Suppressor macrophage (primary cell): Measurements from ENCODE around the gene AGO4.
"Not testable (repeated sequence)": the region's sequence is repeated elsewhere in the genome, so short reads cannot be mapped to it uniquely, and the experiment has no call there.

Experiments used
- DNase-seq, 4 experiments: peaks; one replicate each; pipeline ENCODE4 v3.0.0-alpha.2; 2020 to 2022
- total RNA-seq, 17 experiments: gene quantifications; one replicate each; lab custom pipeline; 2026; ENCODE audit warnings: mixed read lengths in 6 of 17, inconsistent platforms in 3 of 17; lab: John Stamatoyannopoulos, UW

The AGO4 gene
- total RNA-seq: 29.0 to 119 (median 71.8) reads per million in 17 experiments

DNA sequence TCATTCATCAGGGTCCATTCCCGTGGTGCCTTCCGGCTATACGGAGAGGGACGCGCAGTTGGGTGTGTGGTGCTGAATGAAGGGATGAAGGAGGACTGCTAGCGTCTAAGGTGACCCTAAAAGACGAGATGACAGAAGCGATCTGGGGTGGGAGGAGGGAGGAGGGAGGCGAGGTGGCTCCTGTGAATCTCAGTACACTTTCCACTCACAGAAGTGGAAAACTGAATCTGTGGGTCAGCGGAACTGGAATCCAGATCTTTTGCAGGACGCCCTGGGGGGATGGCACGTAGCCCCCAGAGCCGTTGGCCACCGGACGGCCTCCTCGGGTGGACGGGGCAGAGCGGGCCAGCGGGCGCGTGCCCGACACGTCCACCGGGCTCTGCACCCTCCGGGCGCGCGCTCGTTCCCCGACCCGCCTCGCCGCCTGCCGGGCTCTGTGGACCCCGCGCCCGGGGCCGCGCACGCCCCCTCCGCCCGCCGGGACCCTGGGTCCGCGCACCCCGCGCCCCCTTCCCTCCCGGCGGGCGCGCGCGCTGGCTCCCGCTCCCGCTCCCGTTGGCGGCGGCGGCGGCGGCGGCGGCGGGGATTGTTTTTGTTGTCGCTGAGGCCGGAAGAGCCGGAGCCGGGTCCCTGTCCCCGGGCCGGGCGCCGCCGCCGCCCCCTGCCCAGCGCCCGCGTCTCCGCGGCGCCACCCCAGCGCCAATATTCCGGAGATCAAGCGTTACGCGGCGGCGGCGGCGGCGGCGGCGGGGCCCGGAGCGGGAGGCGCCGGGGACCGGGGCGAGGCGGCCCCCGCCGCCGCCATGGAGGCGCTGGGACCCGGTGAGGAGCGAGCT is at the start of gene AGO4:
Gene AGO4 (plus strand): TSS at position 403 of the 836 bp plus-strand sequence. CDS start 401 bp downstream, at position 804.
- DNase-seq: peak; percentile 61 to 88 (median 72)

DNA sequence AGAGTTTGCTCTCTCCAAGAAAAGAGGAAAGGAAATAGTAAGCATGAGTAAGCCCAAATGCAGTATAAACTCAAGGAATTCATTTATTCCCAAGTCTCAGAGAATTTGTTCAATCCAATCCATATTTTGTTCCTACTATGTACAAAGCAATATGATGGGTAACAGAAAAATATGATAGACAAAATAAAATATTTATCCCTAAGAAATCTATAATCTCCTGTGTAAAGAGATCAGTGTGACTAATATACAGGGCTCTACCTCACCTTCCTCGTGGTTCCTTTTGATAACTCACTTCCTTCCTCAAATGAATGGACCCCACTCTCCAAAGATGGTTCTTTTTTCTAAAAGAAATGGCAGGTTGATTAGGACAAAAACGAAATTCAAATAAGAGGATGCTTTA is 45.7 kb upstream of the AGO4 start:
- DNase-seq: peak in 1 of 4 experiments; percentile 6

DNA sequence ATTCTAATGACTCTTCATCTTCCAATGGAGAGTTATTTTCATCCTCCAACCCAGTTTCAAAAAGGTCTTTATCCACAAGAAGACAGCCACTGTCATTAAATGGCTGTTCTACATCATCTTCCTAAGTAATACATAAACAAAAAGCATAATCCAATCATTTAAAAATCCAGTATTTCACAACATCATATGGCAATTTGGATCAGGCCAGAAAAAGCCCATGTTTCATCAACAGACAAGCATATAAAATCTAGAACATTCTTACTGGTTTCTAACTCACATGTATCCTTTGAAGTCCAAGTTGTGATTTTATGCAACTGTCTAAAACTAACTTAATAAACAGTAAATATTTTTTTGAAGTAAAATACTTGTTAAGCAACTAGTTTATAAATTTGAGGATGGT is 44.6 kb upstream of the AGO4 start:
- DNase-seq: no peak

DNA sequence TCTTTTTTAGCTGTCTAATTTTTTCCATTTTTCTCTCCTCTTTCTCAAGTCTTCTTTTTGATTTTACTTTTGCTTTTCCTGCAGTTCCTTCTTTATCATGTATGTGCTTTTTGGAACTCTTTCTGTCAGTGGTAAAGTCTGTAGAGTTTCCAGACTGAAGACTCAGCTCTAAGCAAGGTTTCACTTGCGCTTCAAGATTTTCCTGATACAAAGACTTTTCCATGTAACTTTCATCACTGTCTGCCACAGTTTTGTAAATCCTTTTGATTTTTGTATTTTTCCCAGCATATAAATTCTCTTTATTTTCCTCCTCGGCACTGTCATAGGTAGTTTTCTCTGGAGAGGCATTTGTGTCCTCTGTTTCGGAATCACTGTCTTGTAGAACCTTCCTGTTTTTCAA is 43.5 kb upstream of the AGO4 start:
- DNase-seq: no peak

DNA sequence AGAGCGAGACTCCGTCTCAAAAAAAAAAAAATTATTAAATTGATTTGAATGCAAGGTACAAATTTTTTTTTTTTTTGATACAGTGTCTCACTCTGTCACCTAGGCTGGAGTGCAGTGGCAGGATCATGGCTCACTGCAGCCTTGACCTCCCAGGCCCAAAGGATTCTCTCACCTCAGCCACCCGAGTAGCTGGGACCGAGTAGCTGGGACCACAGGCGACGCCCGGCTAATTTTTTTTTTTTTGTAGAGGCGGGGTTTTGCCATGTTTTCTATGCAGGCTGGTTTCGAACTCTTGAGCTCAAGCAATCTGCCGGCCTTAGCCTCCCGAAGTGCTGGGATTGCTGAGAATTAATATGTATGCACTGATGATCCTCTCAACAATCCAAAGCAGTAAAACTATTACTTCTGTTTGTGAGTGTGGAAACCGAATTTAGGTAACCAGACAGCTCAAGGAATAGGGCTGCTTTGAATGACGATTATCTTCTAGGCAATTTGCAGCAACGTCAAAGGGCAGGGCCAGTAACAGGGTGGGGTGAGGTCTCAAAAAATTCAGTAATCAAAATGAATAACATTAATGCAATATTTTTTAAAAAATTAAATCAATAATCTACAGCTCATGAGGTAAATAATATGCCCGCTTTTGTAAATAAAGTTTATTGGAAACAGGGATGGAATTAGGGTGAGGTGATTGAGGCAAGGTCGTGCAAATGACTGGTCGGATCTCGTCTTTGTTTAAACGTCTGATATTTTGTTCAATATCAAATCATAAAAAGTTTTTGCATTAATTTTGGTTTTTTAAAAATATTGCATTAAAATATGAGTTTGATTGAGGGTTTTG is 39.2 kb upstream of the AGO4 start:
- DNase-seq: peak in 1 of 4 experiments; percentile 10

DNA sequence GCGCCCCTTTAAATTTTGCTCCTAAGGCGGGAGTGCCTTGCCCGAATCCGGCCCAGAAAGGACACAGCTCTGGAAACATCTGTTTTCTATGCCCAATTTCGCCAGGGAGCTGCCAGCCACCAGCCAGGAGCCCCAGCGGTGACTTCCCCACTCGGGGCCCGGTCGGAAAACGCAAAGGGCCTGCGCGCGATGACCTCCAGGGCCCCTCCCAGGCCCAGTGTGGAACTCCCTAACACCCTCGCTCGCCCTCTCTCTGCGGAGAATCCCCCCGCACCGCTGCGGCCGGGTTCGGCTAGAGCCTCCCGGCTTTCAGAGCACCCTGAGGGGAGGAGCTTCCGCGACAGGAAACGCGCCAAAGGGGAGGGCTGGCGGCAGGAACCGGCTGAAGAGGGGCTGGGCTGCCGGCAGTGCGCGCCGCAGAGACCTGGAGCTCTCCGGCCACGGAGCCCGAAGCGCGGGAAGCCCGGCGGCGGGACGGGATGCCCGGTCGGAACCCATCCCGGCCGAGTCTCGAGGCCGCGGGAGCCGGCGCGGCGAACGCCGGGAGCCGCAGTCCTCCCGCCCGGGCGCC is 38.5 kb upstream of the AGO4 start:
- DNase-seq: peak; percentile 93 to 96 (median 94)

DNA sequence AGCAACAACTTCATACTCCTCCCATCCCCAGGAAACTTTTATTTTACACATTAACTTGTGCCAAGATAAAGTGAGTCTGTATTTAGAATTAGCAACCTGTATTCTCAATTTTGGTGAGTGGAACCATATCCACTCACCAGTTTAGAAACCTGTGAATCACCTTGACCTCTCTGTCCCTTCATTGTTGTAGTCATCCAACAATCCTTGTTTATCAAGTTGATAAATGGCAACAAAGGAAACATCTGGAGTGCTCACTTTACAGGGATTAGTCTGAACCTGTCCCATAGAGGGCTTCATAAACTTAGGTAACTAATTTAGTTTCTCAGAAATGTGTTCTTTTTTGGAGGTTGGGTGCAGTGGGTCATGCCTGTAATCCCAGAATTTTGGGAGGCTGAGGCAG is 34.1 kb upstream of the AGO4 start:
- no peak for DNase-seq

DNA sequence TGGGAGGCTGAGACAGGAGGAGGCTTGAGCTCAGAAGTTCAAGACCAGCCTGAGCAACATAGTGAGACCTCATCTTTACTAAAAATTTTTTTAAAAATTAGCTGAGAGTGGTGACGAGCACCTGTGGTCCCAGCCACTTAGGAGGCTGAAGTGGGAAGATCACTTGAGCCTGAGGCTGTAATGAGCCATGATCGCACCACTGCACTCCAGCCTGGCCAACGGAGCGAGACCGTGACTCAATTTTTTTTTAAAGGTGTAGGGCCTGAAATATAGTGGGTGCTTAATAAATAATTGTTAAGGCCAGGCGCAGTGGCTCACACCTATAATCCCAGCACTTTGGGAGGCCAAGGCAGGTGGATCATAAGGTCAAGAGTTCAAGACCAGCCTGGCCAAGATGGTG is 31.6 kb upstream of the AGO4 start:
- DNase-seq: not testable (repeated sequence)

DNA sequence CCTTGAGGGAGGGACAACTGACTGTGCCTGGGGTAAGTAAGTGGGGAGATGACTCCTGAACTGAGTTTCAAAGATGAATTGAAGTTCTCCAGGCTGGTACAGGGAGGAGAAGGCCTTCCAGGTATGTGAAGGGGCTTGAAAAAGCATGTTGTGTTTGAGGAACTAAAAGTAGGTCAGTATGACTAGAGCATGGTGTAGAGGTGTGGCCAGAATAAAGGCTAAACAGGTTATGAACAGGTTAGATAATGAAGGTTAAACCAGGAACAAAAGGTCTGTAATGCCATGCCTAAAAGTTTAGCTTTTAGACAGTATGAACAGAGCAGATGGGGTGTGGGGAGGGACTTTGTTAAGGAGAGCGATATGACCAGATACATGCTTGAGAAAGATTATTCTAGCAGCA is 30.7 kb upstream of the AGO4 start:
- no peak for DNase-seq

DNA sequence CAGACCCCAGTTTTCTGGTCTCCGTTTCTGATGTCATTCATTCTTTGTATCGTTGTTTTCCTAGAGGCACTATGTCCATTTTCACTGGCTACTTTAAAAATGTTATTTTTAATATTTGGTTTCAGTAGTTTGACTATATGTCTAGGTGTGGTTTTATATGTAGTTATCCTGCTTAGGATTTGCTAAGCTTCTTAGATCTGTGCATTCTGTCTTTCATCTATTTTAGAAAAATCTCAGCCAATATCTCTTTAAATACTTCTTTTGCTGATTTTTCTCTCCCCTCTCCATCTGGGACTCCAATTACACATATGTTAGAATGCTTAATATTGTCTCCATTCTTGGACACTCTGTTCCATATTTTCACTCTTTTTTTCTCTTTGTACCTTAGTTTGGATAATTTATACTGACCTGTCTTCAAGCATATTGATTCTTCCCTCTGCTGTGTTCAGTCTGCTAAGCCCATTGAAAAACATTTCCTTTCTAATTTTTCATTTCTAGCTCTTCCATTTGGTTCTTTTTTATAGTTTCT is 24.7 kb upstream of the AGO4 start:
- DNase-seq: no peak

DNA sequence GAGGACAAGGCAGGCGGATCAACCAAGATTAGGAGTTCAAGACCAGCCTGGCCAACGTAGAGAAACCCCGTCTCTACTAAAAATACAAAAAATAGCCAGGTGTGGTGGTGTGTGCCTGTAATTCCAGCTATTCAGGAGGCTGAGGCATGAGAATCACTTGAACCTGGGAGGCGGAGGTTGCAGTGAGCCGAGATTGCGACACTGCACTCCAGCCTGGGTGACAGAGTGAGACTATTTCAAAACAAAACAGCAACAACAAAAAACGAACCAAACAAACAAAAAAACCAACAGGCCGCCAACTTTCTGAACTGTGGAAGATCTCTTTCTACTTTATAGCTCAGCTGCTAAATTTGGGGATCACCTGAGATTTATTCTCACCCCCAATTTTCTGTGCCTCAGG is 23.5 kb upstream of the AGO4 start:
- DNase-seq: peak in 1 of 4 experiments; percentile 10

DNA sequence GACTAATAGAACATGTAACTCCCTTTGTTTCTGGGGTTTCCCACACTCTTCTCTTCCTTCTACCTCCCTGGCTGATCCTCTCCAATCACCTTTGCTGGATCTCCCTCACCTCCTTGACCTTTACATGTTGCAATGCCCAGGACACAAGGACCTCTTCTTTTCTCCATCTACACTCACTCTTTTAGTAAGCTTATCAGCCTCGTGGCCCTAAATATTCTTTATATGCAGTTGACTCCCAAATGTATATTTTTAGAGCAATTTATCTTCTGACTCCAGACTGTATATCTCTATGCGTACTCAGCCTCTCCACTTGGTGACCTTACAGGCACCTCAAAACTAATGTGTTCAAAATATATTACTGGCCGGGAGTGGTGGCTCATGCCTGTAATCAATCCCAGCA is 19.7 kb upstream of the AGO4 start:
- DNase-seq: no peak

DNA sequence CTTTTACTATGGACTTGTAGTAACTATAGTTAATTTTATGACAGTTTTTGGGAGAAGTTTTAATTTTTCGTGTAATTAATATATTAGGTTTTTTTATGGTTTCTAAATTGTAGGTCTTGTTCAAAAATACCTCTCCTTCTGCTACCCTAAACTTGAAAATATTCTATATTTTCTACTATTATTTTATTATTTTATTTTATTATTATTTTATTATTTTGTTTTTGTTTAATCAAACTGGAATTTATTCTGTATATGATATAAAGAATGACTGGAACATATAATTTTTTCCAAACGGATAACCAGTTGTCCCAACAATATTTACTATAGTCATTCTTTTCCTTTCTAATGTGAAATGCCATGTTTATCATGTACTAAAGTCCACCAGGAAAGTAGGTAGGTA is 17.1 kb upstream of the AGO4 start:
- no peak for DNase-seq

DNA sequence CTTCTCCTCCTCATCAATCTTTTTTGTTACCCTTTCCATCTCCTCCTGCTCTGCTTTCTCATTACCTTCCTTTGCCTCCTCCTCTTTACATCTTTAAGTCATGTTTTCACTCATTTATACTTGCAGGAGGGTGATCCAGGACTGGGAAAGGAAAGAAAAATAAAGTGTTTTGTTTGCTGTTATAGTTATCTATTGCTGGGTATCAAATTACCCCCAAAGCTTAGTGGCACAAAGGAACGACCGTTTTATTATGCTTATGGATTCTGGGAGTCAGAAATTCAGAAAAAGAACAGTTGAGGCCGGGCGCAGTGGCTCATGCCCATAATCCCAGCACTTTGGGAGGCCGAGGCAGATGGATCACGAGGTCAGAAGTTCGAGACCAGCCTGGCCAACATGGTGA is 12.5 kb upstream of the AGO4 start:
- no peak for DNase-seq

DNA sequence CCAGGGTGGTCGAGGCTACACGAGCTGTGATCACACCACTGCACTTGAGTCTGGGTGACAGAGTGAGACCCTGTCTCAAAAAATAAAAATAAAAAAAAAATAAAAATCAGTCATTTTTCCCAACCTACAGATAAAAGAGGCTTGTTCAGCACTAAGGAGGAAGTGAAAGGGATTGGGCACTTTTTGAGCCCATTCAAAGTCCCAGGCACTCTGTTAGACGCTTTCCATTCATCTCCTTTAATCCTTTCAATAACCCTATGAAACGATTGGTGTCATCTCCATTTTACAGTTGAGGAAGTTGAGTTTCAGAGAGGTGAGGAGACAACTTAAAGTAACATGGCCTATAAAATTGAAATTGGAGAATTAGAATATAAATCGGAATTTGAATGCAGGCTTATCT is 10.4 kb upstream of the AGO4 start:
- peak in 3 of 4 experiments; percentile 33 to 47 (median 38) for DNase-seq

DNA sequence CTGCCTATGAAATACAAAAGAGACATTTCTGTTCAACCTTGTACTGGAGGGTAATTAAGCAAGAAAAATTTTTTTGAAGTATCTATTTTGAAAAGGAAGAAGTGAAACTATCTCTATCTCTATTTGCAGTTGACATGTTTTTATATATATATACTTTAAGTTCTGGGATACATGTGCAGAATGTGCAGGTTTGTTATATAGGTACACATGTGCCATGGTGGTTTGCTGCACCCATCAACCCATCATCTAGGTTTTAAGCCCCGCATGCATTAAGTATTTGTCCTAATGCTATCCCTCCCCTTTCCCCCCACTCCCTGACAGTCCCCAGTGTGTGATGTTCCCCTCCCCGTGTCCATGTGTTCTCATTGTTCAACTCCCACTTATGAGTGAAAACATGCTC is 9.8 kb upstream of the AGO4 start:
- peak in 2 of 4 experiments; percentile 37 to 61 for DNase-seq

DNA sequence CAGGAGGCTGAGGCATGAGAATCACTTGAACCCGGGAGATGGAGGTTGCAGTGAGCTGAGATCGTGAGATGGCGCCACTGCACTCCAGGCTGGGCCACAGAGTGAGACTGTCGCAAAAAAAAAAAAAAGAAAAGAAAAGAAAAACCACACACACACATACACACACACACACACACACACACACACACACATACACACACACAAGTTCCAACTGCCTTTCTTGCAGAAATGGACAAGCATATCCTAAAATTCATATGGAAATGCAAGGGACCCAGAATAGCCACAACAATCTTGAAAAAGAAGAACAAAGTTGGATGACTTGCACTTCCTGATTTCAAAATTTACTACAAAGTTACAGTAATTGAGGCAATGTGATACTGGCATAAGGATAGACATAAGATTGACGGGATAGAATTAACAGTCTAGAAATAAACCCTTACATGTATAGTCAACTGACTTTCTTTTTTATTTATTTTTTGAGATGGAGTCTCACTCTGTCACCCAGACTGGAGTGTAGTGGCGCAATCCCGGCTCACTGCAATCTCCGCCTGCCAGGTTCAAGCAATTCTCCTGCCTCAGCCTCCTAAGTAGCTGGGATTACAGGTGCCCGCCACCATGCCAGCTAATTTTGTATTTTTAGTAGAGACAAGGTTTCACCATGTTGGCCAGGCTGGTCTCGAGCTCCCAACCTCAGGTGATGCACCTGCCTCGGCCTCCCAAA is 7.5 kb upstream of the AGO4 start:
- peak; percentile 68 to 96 (median 84) for DNase-seq

DNA sequence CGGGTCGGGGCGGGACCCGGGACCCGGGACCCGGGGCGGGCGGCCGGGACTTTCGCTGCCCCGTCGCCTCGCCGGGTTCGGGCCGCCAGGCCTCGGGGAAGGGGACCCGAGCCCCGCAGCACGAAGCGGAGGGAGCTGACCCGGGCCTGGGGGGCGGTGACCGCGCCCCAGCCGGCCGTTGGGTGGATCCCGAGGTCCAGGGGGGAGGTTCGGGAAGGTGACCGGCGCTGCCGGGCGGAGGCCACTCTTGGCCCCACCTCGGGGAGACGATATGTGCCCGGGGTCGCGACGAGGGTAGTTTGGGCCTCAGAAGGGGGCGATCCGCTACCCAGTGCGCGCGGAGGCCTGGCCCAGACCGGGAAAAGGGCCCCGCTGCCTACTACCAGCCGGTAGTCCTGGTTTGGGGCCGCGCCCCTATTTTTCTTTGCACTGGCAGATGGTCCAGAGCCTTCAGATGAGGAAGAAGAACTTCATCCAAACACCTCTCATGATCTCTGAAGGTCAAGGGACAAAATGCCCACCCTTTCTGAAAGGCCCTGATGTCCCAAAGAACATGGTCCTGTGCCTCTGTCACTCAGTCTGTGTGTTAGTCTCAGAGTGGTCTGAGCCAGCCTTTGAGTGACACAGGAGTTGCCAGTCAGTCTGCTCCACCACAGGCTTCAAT is 766 bp downstream of the AGO4 start:
- DNase-seq: peak; percentile 44 to 70 (median 56)

DNA sequence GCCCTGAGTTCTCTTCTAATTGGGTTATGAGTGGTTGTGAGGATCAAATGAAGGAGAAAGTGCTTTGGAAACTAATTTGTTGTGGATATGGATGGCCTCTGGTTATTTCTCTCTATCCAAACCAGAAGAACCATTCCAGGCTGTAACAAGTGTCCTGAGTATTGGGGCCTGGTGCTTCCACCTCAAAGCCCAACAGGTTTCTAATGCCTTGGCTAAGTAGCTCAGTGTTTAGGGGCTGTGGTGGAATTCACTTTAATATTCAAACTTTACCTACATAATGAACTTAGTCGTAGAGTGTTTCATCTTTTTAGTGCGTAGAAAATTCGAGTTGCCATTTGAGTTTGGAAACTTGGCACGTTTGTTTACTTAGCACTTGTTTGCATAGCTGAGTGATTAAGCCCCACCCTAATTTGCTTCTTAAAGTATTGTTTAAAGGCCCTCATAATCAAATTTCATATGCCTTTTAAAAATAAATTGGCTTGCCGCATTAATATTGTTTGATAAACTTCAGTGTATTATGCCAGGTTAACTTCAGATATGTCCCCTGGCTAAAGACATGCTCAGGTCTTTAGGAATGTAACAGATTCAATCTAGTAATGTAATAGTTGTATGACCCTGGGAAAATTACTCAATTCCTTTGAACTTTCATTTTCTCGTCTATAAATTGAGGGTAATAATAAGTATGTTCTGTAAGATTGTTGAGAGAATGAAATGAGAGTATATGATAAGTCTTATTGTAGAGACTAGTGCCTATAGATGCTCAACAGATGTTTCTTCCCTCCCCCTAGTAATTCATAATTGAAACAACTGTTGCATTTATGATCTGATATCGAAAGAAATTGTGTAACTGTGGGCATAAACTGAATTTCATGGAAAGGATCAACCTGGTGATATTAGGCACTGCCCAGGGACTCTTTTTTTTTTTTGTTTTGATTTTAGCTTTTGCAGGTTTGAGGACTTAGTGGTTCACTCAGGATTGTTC is 1.6 kb downstream of the AGO4 start:
- DNase-seq: no peak
